Activated B cell treated with CpG ODN at 0.5 μM for 24 hours (primary cell): ENCODE results near the gene ZGPAT. TPM values are rescaled to one million over a fixed set of nuclear protein-coding genes. Genes with fewer than 3 reads are reported as not detected.

Source experiments
- ATAC-seq: fragments of 200-7000 bp; cut with Tn5 transposase; one replicate; pipeline ENCODE4 v1.10.0; 2021; ENCODE audit warnings: low read depth, mild to moderate bottlenecking, moderate library complexity
- CTCF ChIA-PET: fragments of 350-600 bp; sonication (Branson Sonifier 250); formaldehyde crosslinking; loops from one replicate; lab custom pipeline; 2021; ENCODE audit warnings: antibody characterized with exemption; lab: Charles Lee
- POLR2A ChIA-PET: fragments of 350-600 bp; sonication (Branson Sonifier 250); formaldehyde crosslinking; loops from one replicate; lab custom pipeline; 2021; ENCODE audit warnings: antibody characterized with exemption; lab: Charles Lee
- DNase-seq: peaks from one replicate; pipeline ENCODE4 v3.0.0; 2022
- H3K27ac Mint-ChIP-seq: one replicate; pipeline ENCODE4 v1.8.0; 2020; ENCODE audit warnings: mixed read lengths
- H3K27me3 Mint-ChIP-seq: one replicate; pipeline ENCODE4 v1.8.0; 2021; ENCODE audit warnings: mixed read lengths
- H3K36me3 Mint-ChIP-seq: one replicate; pipeline ENCODE4 v1.8.0; 2021; ENCODE audit warnings: low read depth, mixed read lengths
- H3K4me1 Mint-ChIP-seq: one replicate; pipeline ENCODE4 v1.8.0; 2021; ENCODE audit warnings: mixed read lengths
- H3K4me3 Mint-ChIP-seq: one replicate; pipeline ENCODE4 v1.8.0; 2020; ENCODE audit warnings: mild to moderate bottlenecking, mixed read lengths
- H3K9me3 Mint-ChIP-seq: one replicate; pipeline ENCODE4 v1.8.0; 2020; ENCODE audit warnings: mixed read lengths
- intact Hi-C: fragments of 100-400 bp; cut with micrococcal nuclease; formaldehyde crosslinking; loops from one replicate; pipeline ENCODE4 v1.15.1; 2024
- total RNA-seq: library from RNA; stranded (reverse); gene quantifications from 2 replicates; pipeline ENCODE4 v1.2.3, GENCODE V29; 2022
- TF ChIP-seq, protein P1 (sequence below): fragments of 200-600 bp; IDR thresholded peaks from one replicate; pipeline ENCODE4 v1.8.0; 2022; ENCODE audit warnings: antibody characterized with exemption, mild to moderate bottlenecking

Gene ZGPAT
- total RNA-seq, 1 donor from 2014 or later, result 44.0 TPM

DNA sequence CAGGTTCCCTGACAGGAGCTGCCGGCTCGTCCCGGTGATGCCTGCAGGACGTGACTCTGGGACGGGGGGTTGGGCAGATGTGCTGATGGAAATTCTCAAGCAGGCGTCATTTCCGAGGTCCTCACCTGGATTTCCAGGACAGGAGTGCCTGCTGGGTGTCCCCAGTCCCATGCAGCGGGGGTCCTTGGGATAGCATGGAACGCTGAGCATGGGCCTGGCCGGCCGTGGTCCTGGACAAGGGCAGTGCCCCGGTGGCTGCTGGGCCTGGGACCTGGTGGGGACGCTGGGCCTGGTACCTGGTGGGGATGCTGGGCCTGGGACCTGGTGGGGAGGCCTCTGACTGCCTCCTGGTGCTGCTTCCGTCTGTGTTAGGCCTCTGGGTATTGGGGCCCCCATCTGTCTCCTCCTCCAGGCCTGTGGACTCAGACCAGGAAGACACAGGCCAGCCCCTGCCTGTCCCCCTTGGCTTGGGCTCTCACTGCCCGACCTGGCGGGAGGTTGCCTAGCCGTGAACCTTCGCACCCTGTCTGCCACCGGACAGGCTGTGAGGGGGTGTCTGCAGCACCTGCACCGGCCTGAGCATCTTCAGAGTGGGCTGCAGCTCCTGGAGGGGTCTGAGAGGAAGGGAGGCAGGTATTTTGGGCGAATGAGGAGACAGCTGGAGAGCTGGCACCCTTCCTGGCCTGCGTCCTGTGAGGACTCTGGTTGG is 43.5 kb upstream of the ZGPAT start:
- DNase-seq, result no peak
- no peak overlapping the region for H3K27ac Mint-ChIP-seq
- peaks cover 7% of the 10 kb centered on the region for H3K4me1 Mint-ChIP-seq
- H3K27me3 Mint-ChIP-seq, result no peaks in the 10 kb centered on the region
- intact Hi-C loops, result no loop called here
- ATAC-seq, result no peak
- H3K4me3 Mint-ChIP-seq, result no peak overlapping the region
- POLR2A ChIA-PET, result no interaction called here
- CTCF ChIA-PET, result interaction anchor here (1.4 kb wide), 1 partner anchor 22 kb away, joined by 3 read pairs; no protein-coding TSS in a partner anchor
- TF ChIP-seq, protein P1, sequence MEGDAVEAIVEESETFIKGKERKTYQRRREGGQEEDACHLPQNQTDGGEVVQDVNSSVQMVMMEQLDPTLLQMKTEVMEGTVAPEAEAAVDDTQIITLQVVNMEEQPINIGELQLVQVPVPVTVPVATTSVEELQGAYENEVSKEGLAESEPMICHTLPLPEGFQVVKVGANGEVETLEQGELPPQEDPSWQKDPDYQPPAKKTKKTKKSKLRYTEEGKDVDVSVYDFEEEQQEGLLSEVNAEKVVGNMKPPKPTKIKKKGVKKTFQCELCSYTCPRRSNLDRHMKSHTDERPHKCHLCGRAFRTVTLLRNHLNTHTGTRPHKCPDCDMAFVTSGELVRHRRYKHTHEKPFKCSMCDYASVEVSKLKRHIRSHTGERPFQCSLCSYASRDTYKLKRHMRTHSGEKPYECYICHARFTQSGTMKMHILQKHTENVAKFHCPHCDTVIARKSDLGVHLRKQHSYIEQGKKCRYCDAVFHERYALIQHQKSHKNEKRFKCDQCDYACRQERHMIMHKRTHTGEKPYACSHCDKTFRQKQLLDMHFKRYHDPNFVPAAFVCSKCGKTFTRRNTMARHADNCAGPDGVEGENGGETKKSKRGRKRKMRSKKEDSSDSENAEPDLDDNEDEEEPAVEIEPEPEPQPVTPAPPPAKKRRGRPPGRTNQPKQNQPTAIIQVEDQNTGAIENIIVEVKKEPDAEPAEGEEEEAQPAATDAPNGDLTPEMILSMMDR, result no peak
- H3K36me3 Mint-ChIP-seq, result peaks cover 43% of the 10 kb centered on the region
- H3K9me3 Mint-ChIP-seq, result no peaks in the 10 kb centered on the region

DNA sequence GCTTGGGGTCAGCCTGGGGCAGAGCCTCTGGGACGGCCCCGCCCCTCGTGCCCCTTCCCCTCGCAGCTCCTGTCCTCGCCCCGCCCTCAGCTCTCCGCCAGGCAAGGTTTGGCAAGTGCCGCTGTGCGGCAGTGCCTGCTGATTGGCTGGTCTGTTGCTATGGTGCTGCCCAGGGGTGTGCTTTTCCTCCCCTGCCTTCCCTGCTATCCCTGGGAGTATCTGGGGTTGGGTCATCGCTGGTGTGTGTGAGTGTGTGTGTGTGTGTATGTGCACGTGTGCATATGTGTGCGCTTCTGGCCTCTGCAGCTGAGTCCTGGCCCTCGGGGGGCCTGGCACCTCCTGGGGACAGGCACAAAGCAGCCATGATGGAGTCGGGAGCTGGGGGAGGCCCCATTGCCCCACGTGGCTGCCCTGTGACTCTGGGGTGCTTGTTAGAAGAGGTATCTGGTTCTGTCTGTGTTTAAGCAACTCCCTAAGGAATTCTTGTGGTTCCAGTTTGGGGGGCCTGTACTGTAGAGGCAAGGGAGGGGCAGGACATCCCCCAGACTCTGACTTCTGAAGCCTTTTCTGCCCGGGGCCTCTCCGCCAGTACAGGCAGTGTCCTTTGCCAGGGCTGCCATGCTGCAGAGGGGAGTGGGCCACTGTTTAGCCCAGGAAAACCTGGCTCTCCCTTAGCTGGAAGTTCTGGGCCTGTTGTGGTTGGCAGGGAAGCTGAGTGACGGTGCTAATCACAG is 42.8 kb upstream of the ZGPAT start:
- POLR2A ChIA-PET, result no interaction called here
- TF ChIP-seq, protein P1, result no peak
- Mint-ChIP-seq H3K27me3 (no peaks in the 10 kb centered on the region), H3K27ac (no peak overlapping the region), H3K9me3 (no peaks in the 10 kb centered on the region), H3K4me3 (no peak overlapping the region), H3K36me3 (peaks cover 44% of the 10 kb centered on the region), H3K4me1 (no peaks in the 10 kb centered on the region)
- CTCF ChIA-PET, result interaction anchor here (1.4 kb wide), 1 partner anchor 23 kb away, joined by 3 read pairs; no protein-coding TSS in a partner anchor
- DNase-seq (no peak), ATAC-seq (no peak)
- intact Hi-C loops, result no loop called here

DNA sequence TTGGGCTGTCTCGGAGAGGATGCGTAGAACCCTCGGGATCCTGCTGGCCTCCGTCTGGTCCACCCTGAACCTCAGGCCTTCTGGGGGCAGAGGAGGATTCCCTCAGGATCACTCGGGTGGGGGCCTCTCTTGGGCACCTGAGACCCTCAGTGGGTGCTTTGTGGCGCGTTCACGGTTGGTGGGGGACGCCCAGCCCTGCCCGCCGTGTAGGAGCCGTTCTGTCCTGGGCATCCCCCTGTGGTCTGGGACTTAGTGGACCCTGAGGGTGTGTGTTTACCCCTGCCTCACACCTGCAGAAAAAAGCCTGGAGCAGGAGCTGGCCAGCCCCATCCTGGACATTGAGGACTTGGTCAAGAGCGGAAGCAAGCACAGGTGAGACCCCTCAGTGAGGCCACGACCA is 42.1 kb upstream of the ZGPAT start:
- no peaks in the 10 kb centered on the region for H3K4me1 Mint-ChIP-seq
- ATAC-seq (no peak), DNase-seq (no peak)
- CTCF ChIA-PET, result no interaction called here
- POLR2A ChIA-PET, result no interaction called here
- H3K27ac Mint-ChIP-seq, result no peak overlapping the region
- TF ChIP-seq, protein P1, result no peak
- no peak overlapping the region for H3K4me3 Mint-ChIP-seq
- peaks cover 44% of the 10 kb centered on the region for H3K36me3 Mint-ChIP-seq
- no peaks in the 10 kb centered on the region for H3K9me3 Mint-ChIP-seq
- intact Hi-C loops, result no loop called here
- H3K27me3 Mint-ChIP-seq, result no peaks in the 10 kb centered on the region

DNA sequence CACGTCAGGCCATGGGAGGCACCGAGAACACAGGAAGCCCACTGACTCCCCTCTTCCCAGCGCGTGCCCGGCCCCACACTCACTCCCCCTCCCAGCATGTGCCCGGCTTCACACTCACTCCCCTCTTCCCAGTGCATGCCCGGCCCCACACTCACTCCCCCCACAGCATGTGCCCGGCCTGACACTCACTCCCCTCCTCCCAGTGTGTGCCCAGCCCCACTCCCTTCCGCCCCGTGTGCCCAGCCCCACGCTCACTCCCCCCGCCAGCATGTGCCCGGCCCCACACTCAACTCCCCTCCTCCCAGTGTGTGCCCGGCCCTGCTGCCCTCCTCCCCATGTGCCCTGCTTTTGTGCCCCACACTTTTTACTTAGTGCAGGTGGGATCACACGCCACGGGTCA is 40.0 kb upstream of the ZGPAT start:
- POLR2A ChIA-PET, result interaction anchor here (1.3 kb wide), 1 partner anchor 10 kb away, joined by 5 read pairs; the partner anchor contains the start of gene RTEL1
- H3K27ac Mint-ChIP-seq, result no peak overlapping the region
- no peak for DNase-seq

More for the DNA sequence above, 40.0 kb upstream of the ZGPAT start:
- TF ChIP-seq, protein P1, result no peak
- ATAC-seq, result no peak
- Mint-ChIP-seq H3K36me3 (peaks cover 35% of the 10 kb centered on the region), H3K9me3 (no peaks in the 10 kb centered on the region), H3K4me3 (no peak overlapping the region), H3K4me1 (no peaks in the 10 kb centered on the region), H3K27me3 (no peaks in the 10 kb centered on the region)
- intact Hi-C loops, result no loop called here
- CTCF ChIA-PET, result no interaction called here
